ENCODE results near the gene ZBTB2.

ZBTB2 gene

GRCh38 chr6:151422981-151423380, 31.6 kb upstream of the ZBTB2 start (continued):
- TF ChIP-seq, protein P1, sequence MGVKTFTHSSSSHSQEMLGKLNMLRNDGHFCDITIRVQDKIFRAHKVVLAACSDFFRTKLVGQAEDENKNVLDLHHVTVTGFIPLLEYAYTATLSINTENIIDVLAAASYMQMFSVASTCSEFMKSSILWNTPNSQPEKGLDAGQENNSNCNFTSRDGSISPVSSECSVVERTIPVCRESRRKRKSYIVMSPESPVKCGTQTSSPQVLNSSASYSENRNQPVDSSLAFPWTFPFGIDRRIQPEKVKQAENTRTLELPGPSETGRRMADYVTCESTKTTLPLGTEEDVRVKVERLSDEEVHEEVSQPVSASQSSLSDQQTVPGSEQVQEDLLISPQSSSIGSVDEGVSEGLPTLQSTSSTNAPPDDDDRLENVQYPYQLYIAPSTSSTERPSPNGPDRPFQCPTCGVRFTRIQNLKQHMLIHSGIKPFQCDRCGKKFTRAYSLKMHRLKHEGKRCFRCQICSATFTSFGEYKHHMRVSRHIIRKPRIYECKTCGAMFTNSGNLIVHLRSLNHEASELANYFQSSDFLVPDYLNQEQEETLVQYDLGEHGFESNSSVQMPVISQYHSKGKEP (tag by site-specific recombination; IDR thresholded peaks at IDR 0.05): no peak
- no peak for TF ChIP-seq ZNF221 (tag by site-specific recombination; IDR thresholded peaks at IDR 0.05; ENCODE audit: borderline replicate concordance)
- no peak for TF ChIP-seq ZNF677 (tag by site-specific recombination; IDR thresholded peaks at IDR 0.05)
- TF ChIP-seq PRDM2 (tag by site-specific recombination; IDR thresholded peaks at IDR 0.05; ENCODE audit: borderline replicate concordance): no peak
- TF ChIP-seq, protein P2, sequence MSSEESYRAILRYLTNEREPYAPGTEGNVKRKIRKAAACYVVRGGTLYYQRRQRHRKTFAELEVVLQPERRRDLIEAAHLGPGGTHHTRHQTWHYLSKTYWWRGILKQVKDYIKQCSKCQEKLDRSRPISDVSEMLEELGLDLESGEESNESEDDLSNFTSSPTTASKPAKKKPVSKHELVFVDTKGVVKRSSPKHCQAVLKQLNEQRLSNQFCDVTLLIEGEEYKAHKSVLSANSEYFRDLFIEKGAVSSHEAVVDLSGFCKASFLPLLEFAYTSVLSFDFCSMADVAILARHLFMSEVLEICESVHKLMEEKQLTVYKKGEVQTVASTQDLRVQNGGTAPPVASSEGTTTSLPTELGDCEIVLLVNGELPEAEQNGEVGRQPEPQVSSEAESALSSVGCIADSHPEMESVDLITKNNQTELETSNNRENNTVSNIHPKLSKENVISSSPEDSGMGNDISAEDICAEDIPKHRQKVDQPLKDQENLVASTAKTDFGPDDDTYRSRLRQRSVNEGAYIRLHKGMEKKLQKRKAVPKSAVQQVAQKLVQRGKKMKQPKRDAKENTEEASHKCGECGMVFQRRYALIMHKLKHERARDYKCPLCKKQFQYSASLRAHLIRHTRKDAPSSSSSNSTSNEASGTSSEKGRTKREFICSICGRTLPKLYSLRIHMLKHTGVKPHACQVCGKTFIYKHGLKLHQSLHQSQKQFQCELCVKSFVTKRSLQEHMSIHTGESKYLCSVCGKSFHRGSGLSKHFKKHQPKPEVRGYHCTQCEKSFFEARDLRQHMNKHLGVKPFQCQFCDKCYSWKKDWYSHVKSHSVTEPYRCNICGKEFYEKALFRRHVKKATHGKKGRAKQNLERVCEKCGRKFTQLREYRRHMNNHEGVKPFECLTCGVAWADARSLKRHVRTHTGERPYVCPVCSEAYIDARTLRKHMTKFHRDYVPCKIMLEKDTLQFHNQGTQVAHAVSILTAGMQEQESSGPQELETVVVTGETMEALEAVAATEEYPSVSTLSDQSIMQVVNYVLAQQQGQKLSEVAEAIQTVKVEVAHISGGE (tag by site-specific recombination; conservative IDR thresholded peaks at IDR 0.05; ENCODE audit: low read depth): no peak
- no peak for TF ChIP-seq ZNF639 (tag by site-specific recombination; IDR thresholded peaks at IDR 0.05)
- TF ChIP-seq, protein P3, sequence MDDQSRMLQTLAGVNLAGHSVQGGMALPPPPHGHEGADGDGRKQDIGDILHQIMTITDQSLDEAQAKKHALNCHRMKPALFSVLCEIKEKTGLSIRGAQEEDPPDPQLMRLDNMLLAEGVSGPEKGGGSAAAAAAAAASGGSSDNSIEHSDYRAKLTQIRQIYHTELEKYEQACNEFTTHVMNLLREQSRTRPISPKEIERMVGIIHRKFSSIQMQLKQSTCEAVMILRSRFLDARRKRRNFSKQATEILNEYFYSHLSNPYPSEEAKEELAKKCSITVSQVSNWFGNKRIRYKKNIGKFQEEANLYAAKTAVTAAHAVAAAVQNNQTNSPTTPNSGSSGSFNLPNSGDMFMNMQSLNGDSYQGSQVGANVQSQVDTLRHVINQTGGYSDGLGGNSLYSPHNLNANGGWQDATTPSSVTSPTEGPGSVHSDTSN (CRISPR knock-in tag; IDR thresholded peaks at IDR 0.05): no peak
- no peak for TF ChIP-seq ZNF670 (tag by site-specific recombination; IDR thresholded peaks at IDR 0.05; ENCODE audit: low read depth)
- TF ChIP-seq ZIC2 (tag by site-specific recombination; IDR thresholded peaks at IDR 0.05): no peak
- no peak for TF ChIP-seq BCL6B (tag by site-specific recombination; IDR thresholded peaks at IDR 0.05)
- TF ChIP-seq ZBTB21 (tag by site-specific recombination; IDR thresholded peaks at IDR 0.05): no peak
- no peak for TF ChIP-seq KLF17 (tag by site-specific recombination; IDR thresholded peaks at IDR 0.05)
- no peak for TF ChIP-seq ZBTB6 (tag by site-specific recombination; IDR thresholded peaks at IDR 0.05)
- TF ChIP-seq ZNF416 (tag by site-specific recombination; IDR thresholded peaks at IDR 0.05): no peak
- TF ChIP-seq ZNF350 (tag by site-specific recombination; IDR thresholded peaks at IDR 0.05): no peak

Data from HEK293 (cell line).